ENCODE data around the gene PTGIR. TPM values are rescaled to one million over a fixed set of nuclear protein-coding genes. Genes with fewer than 3 reads are reported as not detected.

PTGIR gene
- total and polyA plus RNA-seq, 2 of the 4 experiments (the other 2 are of a cell fraction) = 0.54 to 5.3 TPM

DNA sequence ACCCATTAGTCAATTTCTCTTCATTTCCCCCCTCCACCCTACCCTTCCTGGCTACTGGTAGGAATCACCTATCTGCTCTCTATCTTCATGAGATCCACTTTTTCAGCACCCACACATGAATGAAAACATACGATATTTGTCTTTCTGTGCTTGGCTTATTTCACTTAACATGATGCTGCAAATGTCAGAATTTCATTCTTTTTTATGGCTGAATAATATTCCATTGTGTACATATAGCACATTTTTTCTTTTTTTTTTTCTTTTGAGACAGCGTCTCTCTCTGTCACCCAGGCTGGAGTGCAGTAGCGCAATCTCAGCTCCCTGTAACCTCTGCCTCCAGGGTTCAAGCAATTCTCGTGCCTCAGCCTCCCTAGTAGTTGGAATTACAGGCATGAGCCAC, 33.6 kb downstream of the PTGIR start:
- intact Hi-C loops (cut with micrococcal nuclease) (no loop called here), dilution Hi-C loops (cut with HindIII; ENCODE audit: low sequenced_read_pairs, unreplicated experiment) (no loop called here), in situ Hi-C loops (cut with MboI; ENCODE audit: low sequenced_read_pairs) (no loop called here)
- no peaks in the 10 kb centered on the region for H3K9me3 ChIP-seq (ENCODE audit: control insufficient read depth, insufficient read depth, low read length)
- no peaks in the 10 kb centered on the region for H3K9me1 ChIP-seq (ENCODE audit: insufficient read depth, low read length)
- ChIA-PET CTCF (no interaction called here), POLR2A (ENCODE audit: unreplicated experiment) (no interaction called here)
- no peaks in the 10 kb centered on the region for H3K79me1 ChIP-seq (ENCODE audit: low read depth in 1 of 2, low read length in 2 of 2)
- no peaks in the 10 kb centered on the region for H3K36me3 ChIP-seq (ENCODE audit: control insufficient read depth, insufficient read depth, low read length)
- H3K9ac ChIP-seq (ENCODE audit: low read depth, low read length) = no peak overlapping the region
- H2AK5ac ChIP-seq (ENCODE audit: low read depth, low read length) = no peak overlapping the region
- no peak overlapping the region for H3K27ac ChIP-seq (ENCODE audit: insufficient read depth, low read length)
- H3K4ac ChIP-seq (ENCODE audit: low read depth, low read length) = no peak overlapping the region
- H4K5ac ChIP-seq (ENCODE audit: low read depth, low read length) = no peak overlapping the region
- no peaks in the 10 kb centered on the region for H4K20me1 ChIP-seq (ENCODE audit: insufficient read depth, low read length)
- WGBS, 2 experiments (ENCODE audit: extremely low coverage in 2 of 2, insufficient read length in 1 of 2) = no CpG with 5 or more reads among the region's 4 CpGs
- BruUV-seq (replicated peaks) = no TSS peak
- no peak overlapping the region for H3K18ac ChIP-seq (ENCODE audit: low read depth, low read length)
- no peak for DNase-seq
- ATAC-seq (ENCODE audit: low read depth) = no peak
- no peaks in the 10 kb centered on the region for H3K27me3 ChIP-seq (ENCODE audit: control insufficient read depth, insufficient read depth, low read length)
- H4K8ac ChIP-seq (ENCODE audit: low read depth in 2 of 2, low read length in 2 of 2) = no peak overlapping the region
- no peak overlapping the region for H3K56ac ChIP-seq (ENCODE audit: extremely low read depth, insufficient read depth, low read length)
- H2BK15ac ChIP-seq (ENCODE audit: low read depth, low read length) = no peak overlapping the region
- no peak overlapping the region for H2AK9ac ChIP-seq (replicated peaks; ENCODE audit: low read depth, low read length, poor library complexity)
- no peak for TF ChIP-seq RCOR1 (IDR thresholded peaks at IDR 0.05; ENCODE audit: insufficient replicate concordance, low read length)
- TF ChIP-seq MAZ (IDR thresholded peaks at IDR 0.05; ENCODE audit: borderline replicate concordance, low read depth, low read length) = no peak
- no peak for TF ChIP-seq SMC3 (IDR thresholded peaks at IDR 0.05; ENCODE audit: low read depth, low read length)
- TF ChIP-seq, protein P1, sequence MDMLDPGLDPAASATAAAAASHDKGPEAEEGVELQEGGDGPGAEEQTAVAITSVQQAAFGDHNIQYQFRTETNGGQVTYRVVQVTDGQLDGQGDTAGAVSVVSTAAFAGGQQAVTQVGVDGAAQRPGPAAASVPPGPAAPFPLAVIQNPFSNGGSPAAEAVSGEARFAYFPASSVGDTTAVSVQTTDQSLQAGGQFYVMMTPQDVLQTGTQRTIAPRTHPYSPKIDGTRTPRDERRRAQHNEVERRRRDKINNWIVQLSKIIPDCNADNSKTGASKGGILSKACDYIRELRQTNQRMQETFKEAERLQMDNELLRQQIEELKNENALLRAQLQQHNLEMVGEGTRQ (IDR thresholded peaks at IDR 0.05; ENCODE audit: low read depth, low read length) = no peak
- no peak for TF ChIP-seq MXI1 (IDR thresholded peaks at IDR 0.05; ENCODE audit: borderline replicate concordance, low read depth, low read length)
- no peak for TF ChIP-seq RFX5 (IDR thresholded peaks at IDR 0.05; ENCODE audit: low read depth, low read length)
- TF ChIP-seq, protein P2, sequence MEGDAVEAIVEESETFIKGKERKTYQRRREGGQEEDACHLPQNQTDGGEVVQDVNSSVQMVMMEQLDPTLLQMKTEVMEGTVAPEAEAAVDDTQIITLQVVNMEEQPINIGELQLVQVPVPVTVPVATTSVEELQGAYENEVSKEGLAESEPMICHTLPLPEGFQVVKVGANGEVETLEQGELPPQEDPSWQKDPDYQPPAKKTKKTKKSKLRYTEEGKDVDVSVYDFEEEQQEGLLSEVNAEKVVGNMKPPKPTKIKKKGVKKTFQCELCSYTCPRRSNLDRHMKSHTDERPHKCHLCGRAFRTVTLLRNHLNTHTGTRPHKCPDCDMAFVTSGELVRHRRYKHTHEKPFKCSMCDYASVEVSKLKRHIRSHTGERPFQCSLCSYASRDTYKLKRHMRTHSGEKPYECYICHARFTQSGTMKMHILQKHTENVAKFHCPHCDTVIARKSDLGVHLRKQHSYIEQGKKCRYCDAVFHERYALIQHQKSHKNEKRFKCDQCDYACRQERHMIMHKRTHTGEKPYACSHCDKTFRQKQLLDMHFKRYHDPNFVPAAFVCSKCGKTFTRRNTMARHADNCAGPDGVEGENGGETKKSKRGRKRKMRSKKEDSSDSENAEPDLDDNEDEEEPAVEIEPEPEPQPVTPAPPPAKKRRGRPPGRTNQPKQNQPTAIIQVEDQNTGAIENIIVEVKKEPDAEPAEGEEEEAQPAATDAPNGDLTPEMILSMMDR (conservative IDR thresholded peaks at IDR 0.05; ENCODE audit: low read depth, low read length) = no peak
- no peak for TF ChIP-seq CHD1 (IDR thresholded peaks at IDR 0.05; ENCODE audit: low read depth, low read length)
- no peak for TF ChIP-seq CEBPB (IDR thresholded peaks at IDR 0.05; ENCODE audit: low read depth, low read length)
- TF ChIP-seq, protein P3, sequence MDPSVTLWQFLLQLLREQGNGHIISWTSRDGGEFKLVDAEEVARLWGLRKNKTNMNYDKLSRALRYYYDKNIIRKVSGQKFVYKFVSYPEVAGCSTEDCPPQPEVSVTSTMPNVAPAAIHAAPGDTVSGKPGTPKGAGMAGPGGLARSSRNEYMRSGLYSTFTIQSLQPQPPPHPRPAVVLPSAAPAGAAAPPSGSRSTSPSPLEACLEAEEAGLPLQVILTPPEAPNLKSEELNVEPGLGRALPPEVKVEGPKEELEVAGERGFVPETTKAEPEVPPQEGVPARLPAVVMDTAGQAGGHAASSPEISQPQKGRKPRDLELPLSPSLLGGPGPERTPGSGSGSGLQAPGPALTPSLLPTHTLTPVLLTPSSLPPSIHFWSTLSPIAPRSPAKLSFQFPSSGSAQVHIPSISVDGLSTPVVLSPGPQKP (IDR thresholded peaks at IDR 0.05; ENCODE audit: borderline replicate concordance, low read depth, low read length) = no peak
- TF ChIP-seq FOS (IDR thresholded peaks at IDR 0.05; ENCODE audit: low read depth, low read length) = no peak
- no peak for TF ChIP-seq RAD21 (IDR thresholded peaks at IDR 0.05; ENCODE audit: low read length)
- TF ChIP-seq BHLHE40 (IDR thresholded peaks at IDR 0.05; ENCODE audit: low read depth, low read length) = no peak
- TF ChIP-seq POLR2A (IDR thresholded peaks at IDR 0.05; ENCODE audit: low read depth, low read length) = no peak
- TF ChIP-seq NFE2L2 (IDR thresholded peaks at IDR 0.05; ENCODE audit: low read depth, low read length) = no peak
- H3K4me1 ChIP-seq (ENCODE audit: control insufficient read depth, insufficient read depth, low read length) = no peaks in the 10 kb centered on the region
- no peak overlapping the region for H3K4me3 ChIP-seq (ENCODE audit: insufficient read depth, low read depth, low read length)
- H2AFZ ChIP-seq (replicated peaks; ENCODE audit: low read length, poor library complexity) = no peak overlapping the region
- H2BK120ac ChIP-seq (ENCODE audit: low read depth, low read length) = no peak overlapping the region
- no peak overlapping the region for H2BK20ac ChIP-seq (ENCODE audit: low read depth, low read length)
- H2BK5ac ChIP-seq (ENCODE audit: low read depth, low read length, poor library complexity, severe bottlenecking) = no peak overlapping the region
- H3K4me2 ChIP-seq (ENCODE audit: low read depth, low read length) = no peak overlapping the region
- no peak overlapping the region for H4K91ac ChIP-seq (ENCODE audit: insufficient read depth, low read depth, low read length)
- H3K23ac ChIP-seq (ENCODE audit: low read depth, low read length) = no peak overlapping the region
- no peak overlapping the region for H3K14ac ChIP-seq (replicated peaks; ENCODE audit: low read depth, low read length)
